ENCODE data around the gene SYS1.

The SYS1 gene

GRCh38 chr20:45358282-45359068 lies 4.5 kb upstream of the SYS1 start:
- DNase-seq (ENCODE audit: low spot score) = no peak

GRCh38 chr20:45359069-45359405 lies 3.9 kb upstream of the SYS1 start:
- no peak for DNase-seq (ENCODE audit: low spot score)

- DNase-seq (ENCODE audit: low spot score) = no peak
Observed at GRCh38 chr20:45359406-45360148, 3.4 kb upstream of the SYS1 start.

GRCh38 chr20:45361793-45362192 lies 1.2 kb upstream of the SYS1 start:
- no peak for DNase-seq (ENCODE audit: low spot score)

GRCh38 chr20:45363611-45364492 lies 896 bp downstream of the SYS1 start:
- no peak for DNase-seq (ENCODE audit: low spot score)

GRCh38 chr20:45365444-45365970 lies 2.6 kb downstream of the SYS1 start:
- no peak for DNase-seq (ENCODE audit: low spot score)

GRCh38 chr20:45366192-45366591 lies 3.2 kb downstream of the SYS1 start:
- no peak for DNase-seq (ENCODE audit: low spot score)

- no peak for DNase-seq (ENCODE audit: low spot score)
Observed at GRCh38 chr20:45366631-45367030, 3.7 kb downstream of the SYS1 start.

GRCh38 chr20:45367126-45367525 lies 4.2 kb downstream of the SYS1 start:
- DNase-seq (ENCODE audit: low spot score) = no peak

GRCh38 chr20:45368221-45368980 lies 5.4 kb downstream of the SYS1 start:
- DNase-seq (ENCODE audit: low spot score) = no peak

- DNase-seq (ENCODE audit: low spot score) = no peak
Observed at GRCh38 chr20:45370571-45371160, 7.7 kb downstream of the SYS1 start.

GRCh38 chr20:45372241-45372640 lies 9.3 kb downstream of the SYS1 start:
- no peak for DNase-seq (ENCODE audit: low spot score)

- peak; percentile 82 for DNase-seq (ENCODE audit: low spot score)
Observed at GRCh38 chr20:45372646-45373352, 9.8 kb downstream of the SYS1 start.

GRCh38 chr20:45373353-45374100 lies 10.6 kb downstream of the SYS1 start:
- DNase-seq (ENCODE audit: low spot score) = peak; percentile 88

- DNase-seq (ENCODE audit: low spot score) = no peak
Observed at GRCh38 chr20:45374101-45374467, 11.1 kb downstream of the SYS1 start.

GRCh38 chr20:45374966-45375365 lies 12.0 kb downstream of the SYS1 start:
- no peak for DNase-seq (ENCODE audit: low spot score)

GRCh38 chr20:45377269-45377668 lies 14.3 kb downstream of the SYS1 start:
- no peak for DNase-seq (ENCODE audit: low spot score)

- peak; percentile 90 for DNase-seq (ENCODE audit: low spot score)
Observed at GRCh38 chr20:45378191-45378590, 15.2 kb downstream of the SYS1 start, which contains the start of gene TP53TG5. Gene TP53TG5 (minus strand): TSS chr20:45378325. CDS start chr20:45378236, 89 bp downstream.

GRCh38 chr20:45387274-45387673 lies 24.3 kb downstream of the SYS1 start:
- no peak for DNase-seq (ENCODE audit: low spot score)

GRCh38 chr20:45390931-45391330 lies 28.0 kb downstream of the SYS1 start:
- DNase-seq (ENCODE audit: low spot score) = no peak
